H1 (cell line): ENCODE data around the gene HES4.

Experiments
- BRCA1 ChIP-seq: IDR thresholded peaks from 2 replicates; pipeline ENCODE4 v1.6.1; 2012; ENCODE audit warnings: low read depth, low read length, improper control_type of control experiment
- EP300 ChIP-seq, 2 experiments: IDR thresholded peaks; 1 replicate in 1 of 2; 2 replicates in 1 of 2; pipeline ENCODE4 v1.6.1; 2011 to 2012; ENCODE audit warnings: low read depth in 2 of 2, low read length in 2 of 2, mild to moderate bottlenecking in 2 of 2, borderline replicate concordance in 1 of 2, inconsistent platforms in 1 of 2, moderate library complexity in 1 of 2
- FOSL1 ChIP-seq: IDR thresholded peaks from 2 replicates; pipeline ENCODE4 v1.6.1; 2011; ENCODE audit warnings: mild to moderate bottlenecking, low read depth, low read length, moderate library complexity; ENCODE audit not compliant: insufficient read depth
- HDAC2 ChIP-seq, 2 experiments: fragments of 300-600 bp in 1 of 2; sonication (generic) in 1 of 2; IDR thresholded peaks; 2 replicates each; pipeline ENCODE4 v1.6.1; 2011 to 2012; ENCODE audit warnings: low read depth in 2 of 2, low read length in 2 of 2, mild to moderate bottlenecking in 2 of 2, moderate library complexity in 2 of 2, borderline replicate concordance in 1 of 2, inconsistent platforms in 1 of 2
- JUND ChIP-seq: IDR thresholded peaks from 2 replicates; pipeline ENCODE4 v1.6.1; 2011; ENCODE audit warnings: mild to moderate bottlenecking, improper control_type of control experiment, low read length
- POLR2AphosphoS5 ChIP-seq: IDR thresholded peaks from 2 replicates; pipeline ENCODE4 v1.6.1; 2011; ENCODE audit warnings: low read depth, low read length
- TBP ChIP-seq: IDR thresholded peaks from 2 replicates; pipeline ENCODE4 v1.6.1; 2011; ENCODE audit warnings: low read depth, low read length, improper control_type of control experiment
- TF ChIP-seq, protein P1 (sequence below): IDR thresholded peaks from 2 replicates; pipeline ENCODE4 v1.6.1; 2011; ENCODE audit warnings: low read length, improper control_type of control experiment
- TF ChIP-seq, protein P2 (sequence below): IDR thresholded peaks from 2 replicates; pipeline ENCODE4 v1.6.1; 2012; ENCODE audit warnings: low read length, inconsistent platforms
- TF ChIP-seq, protein P3 (sequence below), 3 experiments: IDR thresholded peaks; 1 replicate in 2 of 3; 2 replicates in 1 of 3; pipeline versions ENCODE4 v1.5.1 to v1.6.1; 2011; ENCODE audit warnings: low read length in 3 of 3, mild to moderate bottlenecking in 3 of 3, inconsistent platforms in 2 of 3, low read depth in 1 of 3, moderate library complexity in 1 of 3; ENCODE audit not compliant: insufficient read depth in 1 of 3; ENCODE audit errors: control extremely low read depth in 1 of 3
- TF ChIP-seq, protein P4 (sequence below): IDR thresholded peaks from 2 replicates; pipeline ENCODE4 v1.6.1; 2012; ENCODE audit warnings: inconsistent platforms

DNA sequence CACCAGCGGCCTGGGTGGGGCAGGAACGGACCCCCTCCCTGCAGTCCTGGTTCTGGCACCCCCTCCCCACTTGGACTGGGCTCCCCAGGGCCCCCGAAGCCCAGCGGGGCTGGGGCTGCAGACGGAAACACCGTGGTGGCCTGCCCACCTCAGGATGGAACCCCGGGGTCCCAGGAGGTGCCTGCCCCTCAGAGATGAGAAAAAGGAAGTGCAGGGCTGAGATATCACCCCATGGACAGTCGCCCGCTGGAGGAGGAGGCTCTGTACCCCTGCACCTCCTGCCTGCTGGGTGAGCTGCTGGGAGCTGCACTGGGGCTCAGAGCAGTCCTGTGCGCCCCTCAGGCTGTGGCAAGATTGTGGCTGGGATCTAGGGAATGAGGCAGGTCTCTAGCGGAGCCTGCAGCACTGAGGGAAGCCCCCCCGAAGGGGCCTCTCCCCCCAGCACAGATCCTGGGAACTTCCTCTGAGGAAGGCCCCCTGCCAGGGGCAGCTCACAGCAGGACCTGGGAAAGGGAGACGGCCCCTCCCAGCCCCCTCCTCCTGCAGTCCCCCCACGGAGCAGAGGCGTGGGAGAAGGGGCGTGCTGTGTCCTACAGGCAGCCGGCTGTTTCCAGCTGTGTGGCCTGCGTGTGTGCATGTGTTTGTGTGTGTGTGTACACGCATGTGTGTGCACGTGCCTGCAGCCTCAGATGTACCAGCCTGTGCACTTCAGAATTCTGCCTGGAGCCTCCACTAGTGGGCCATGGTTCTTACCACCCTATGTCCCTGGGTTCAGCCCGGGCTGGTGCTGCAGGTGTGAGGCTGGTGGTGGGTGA, 26.9 kb upstream of the HES4 start:
- TF ChIP-seq, protein P1, sequence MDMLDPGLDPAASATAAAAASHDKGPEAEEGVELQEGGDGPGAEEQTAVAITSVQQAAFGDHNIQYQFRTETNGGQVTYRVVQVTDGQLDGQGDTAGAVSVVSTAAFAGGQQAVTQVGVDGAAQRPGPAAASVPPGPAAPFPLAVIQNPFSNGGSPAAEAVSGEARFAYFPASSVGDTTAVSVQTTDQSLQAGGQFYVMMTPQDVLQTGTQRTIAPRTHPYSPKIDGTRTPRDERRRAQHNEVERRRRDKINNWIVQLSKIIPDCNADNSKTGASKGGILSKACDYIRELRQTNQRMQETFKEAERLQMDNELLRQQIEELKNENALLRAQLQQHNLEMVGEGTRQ: no peak
- TF ChIP-seq POLR2AphosphoS5: no peak
- TF ChIP-seq, protein P2, sequence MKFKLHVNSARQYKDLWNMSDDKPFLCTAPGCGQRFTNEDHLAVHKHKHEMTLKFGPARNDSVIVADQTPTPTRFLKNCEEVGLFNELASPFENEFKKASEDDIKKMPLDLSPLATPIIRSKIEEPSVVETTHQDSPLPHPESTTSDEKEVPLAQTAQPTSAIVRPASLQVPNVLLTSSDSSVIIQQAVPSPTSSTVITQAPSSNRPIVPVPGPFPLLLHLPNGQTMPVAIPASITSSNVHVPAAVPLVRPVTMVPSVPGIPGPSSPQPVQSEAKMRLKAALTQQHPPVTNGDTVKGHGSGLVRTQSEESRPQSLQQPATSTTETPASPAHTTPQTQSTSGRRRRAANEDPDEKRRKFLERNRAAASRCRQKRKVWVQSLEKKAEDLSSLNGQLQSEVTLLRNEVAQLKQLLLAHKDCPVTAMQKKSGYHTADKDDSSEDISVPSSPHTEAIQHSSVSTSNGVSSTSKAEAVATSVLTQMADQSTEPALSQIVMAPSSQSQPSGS: no peak
- no peak for TF ChIP-seq EP300 (IDR thresholded peaks at IDR 0.05; ENCODE audit: borderline replicate concordance in 1 of 2, low read depth in 2 of 2, low read length in 2 of 2)
- TF ChIP-seq, protein P3, sequence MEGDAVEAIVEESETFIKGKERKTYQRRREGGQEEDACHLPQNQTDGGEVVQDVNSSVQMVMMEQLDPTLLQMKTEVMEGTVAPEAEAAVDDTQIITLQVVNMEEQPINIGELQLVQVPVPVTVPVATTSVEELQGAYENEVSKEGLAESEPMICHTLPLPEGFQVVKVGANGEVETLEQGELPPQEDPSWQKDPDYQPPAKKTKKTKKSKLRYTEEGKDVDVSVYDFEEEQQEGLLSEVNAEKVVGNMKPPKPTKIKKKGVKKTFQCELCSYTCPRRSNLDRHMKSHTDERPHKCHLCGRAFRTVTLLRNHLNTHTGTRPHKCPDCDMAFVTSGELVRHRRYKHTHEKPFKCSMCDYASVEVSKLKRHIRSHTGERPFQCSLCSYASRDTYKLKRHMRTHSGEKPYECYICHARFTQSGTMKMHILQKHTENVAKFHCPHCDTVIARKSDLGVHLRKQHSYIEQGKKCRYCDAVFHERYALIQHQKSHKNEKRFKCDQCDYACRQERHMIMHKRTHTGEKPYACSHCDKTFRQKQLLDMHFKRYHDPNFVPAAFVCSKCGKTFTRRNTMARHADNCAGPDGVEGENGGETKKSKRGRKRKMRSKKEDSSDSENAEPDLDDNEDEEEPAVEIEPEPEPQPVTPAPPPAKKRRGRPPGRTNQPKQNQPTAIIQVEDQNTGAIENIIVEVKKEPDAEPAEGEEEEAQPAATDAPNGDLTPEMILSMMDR (IDR thresholded peaks at IDR 0.05; ENCODE audit: control extremely low read depth in 1 of 3, insufficient read depth in 1 of 3, low read depth in 1 of 3, low read length in 3 of 3): no peak
- TF ChIP-seq TBP: no peak
- no peak for TF ChIP-seq HDAC2 (IDR thresholded peaks at IDR 0.05; ENCODE audit: borderline replicate concordance in 1 of 2, low read depth in 2 of 2, low read length in 2 of 2)
- no peak for TF ChIP-seq BRCA1
- no peak for TF ChIP-seq JUND
- no peak for TF ChIP-seq FOSL1
- TF ChIP-seq, protein P4, sequence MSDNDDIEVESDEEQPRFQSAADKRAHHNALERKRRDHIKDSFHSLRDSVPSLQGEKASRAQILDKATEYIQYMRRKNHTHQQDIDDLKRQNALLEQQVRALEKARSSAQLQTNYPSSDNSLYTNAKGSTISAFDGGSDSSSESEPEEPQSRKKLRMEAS: no peak
